ENCODE data around the gene NSUN6. TPM values are rescaled to one million over a fixed set of nuclear protein-coding genes. Genes with fewer than 3 reads are reported as not detected.

The NSUN6 gene
- total RNA-seq, 1 donor: 12.3 TPM

GRCh38 chr10:18659819-18660535, 8.6 kb upstream of the NSUN6 start:
- peak; percentile 51 for DNase-seq (ENCODE audit: low read depth)
- peak overlapping the region; percentile 79 for H3K4me3 ChIP-seq (ENCODE audit: low read depth, low read length)
- no peak for TF ChIP-seq CTCF (IDR thresholded peaks at IDR 0.05; ENCODE audit: insufficient read depth, low read length)

GRCh38 chr10:18659125-18659818, 7.9 kb upstream of the NSUN6 start, which contains the start of gene ARL5B:
Gene ARL5B, plus strand, starts transcription at chr10:18659431. Its CDS starts 207 bp downstream, at chr10:18659638.
- peak within 1 kb of the TSS; percentile 79 for H3K4me3 ChIP-seq (ENCODE audit: low read depth, low read length)
- no peak for TF ChIP-seq CTCF (IDR thresholded peaks at IDR 0.05; ENCODE audit: insufficient read depth, low read length)
- peak; percentile 98 for DNase-seq (ENCODE audit: low read depth)

GRCh38 chr10:18658271-18659124, 7.1 kb upstream of the NSUN6 start:
- DNase-seq (ENCODE audit: low read depth): peak; percentile 79
- no peak for TF ChIP-seq CTCF (IDR thresholded peaks at IDR 0.05; ENCODE audit: insufficient read depth, low read length)
- H3K4me3 ChIP-seq (ENCODE audit: low read depth, low read length): peak overlapping the region; percentile 79

GRCh38 chr10:18656724-18657123, 5.3 kb upstream of the NSUN6 start:
- TF ChIP-seq CTCF (IDR thresholded peaks at IDR 0.05; ENCODE audit: insufficient read depth, low read length): no peak
- no peak overlapping the region for H3K4me3 ChIP-seq (ENCODE audit: low read depth, low read length)
- no peak for DNase-seq (ENCODE audit: low read depth)

- TF ChIP-seq CTCF (IDR thresholded peaks at IDR 0.05; ENCODE audit: insufficient read depth, low read length): no peak
- DNase-seq (ENCODE audit: low read depth): no peak
- H3K4me3 ChIP-seq (ENCODE audit: low read depth, low read length): no peak overlapping the region
These were observed 1.7 kb upstream of the NSUN6 start for GRCh38 chr10:18653112-18653511.

- H3K4me3 ChIP-seq (ENCODE audit: low read depth, low read length): peak overlapping the region; percentile 91
- DNase-seq (ENCODE audit: low read depth): peak; percentile 9
- TF ChIP-seq CTCF (IDR thresholded peaks at IDR 0.05; ENCODE audit: insufficient read depth, low read length): no peak
These were observed 886 bp downstream of the NSUN6 start for GRCh38 chr10:18650404-18650997.

Measured in fibroblast of the aortic adventitia (primary cell).